ENCODE results near the gene GCHFR.

Gene GCHFR

GRCh38 chr15:40754883-40755811 is 8.7 kb upstream of the GCHFR start, which contains the start of gene RMDN3:
RMDN3 (minus strand) TSS chr15:40755254; CDS start chr15:40754783, 471 bp downstream.
- DNase-seq, result no peak

GRCh38 chr15:40755812-40756208 is 8.1 kb upstream of the GCHFR start:
- DNase-seq, result no peak

- no peak for DNase-seq
Observed at GRCh38 chr15:40756938-40757337, 6.9 kb upstream of the GCHFR start.

- no peak for DNase-seq
Observed at GRCh38 chr15:40759961-40760360, 3.9 kb upstream of the GCHFR start.

- peak; percentile 62 for DNase-seq
Observed at GRCh38 chr15:40762919-40763800, 708 bp upstream of the GCHFR start.

- DNase-seq, result no peak
Observed at GRCh38 chr15:40764629-40765103, 798 bp downstream of the GCHFR start.

GRCh38 chr15:40766194-40766815 is 2.4 kb downstream of the GCHFR start:
- DNase-seq, result no peak

GRCh38 chr15:40766906-40767837 is 3.3 kb downstream of the GCHFR start:
- DNase-seq, result no peak

- no peak for DNase-seq
Observed at GRCh38 chr15:40767838-40768500, 4.1 kb downstream of the GCHFR start.

- DNase-seq, result no peak
Observed at GRCh38 chr15:40768521-40769273, 4.8 kb downstream of the GCHFR start.

- DNase-seq, result no peak
Observed at GRCh38 chr15:40769274-40770146, 5.6 kb downstream of the GCHFR start, which contains the start of gene C15orf62. C15orf62 (plus strand) TSS chr15:40769980; CDS start chr15:40770496, 516 bp downstream.

- no peak for DNase-seq
Observed at GRCh38 chr15:40770147-40770721, 6.4 kb downstream of the GCHFR start.

GRCh38 chr15:40771242-40771641 is 7.4 kb downstream of the GCHFR start:
- no peak for DNase-seq

GRCh38 chr15:40772014-40772413 is 8.1 kb downstream of the GCHFR start:
- DNase-seq, result no peak

GRCh38 chr15:40773496-40773895 is 9.6 kb downstream of the GCHFR start:
- no peak for DNase-seq

- DNase-seq, result no peak
Observed at GRCh38 chr15:40773902-40774301, 10.0 kb downstream of the GCHFR start.

- DNase-seq, result no peak
Observed at GRCh38 chr15:40775007-40775406, 11.1 kb downstream of the GCHFR start.

GRCh38 chr15:40775740-40776536 is 12.1 kb downstream of the GCHFR start:
- no peak for DNase-seq

All from NCI-H1417 treated with DMSO at 0.1 percent for 48 hours (cell line).